ENCODE measurements around the gene REEP2.
A peak's percentile ranks its signal among the peaks of the same experiment; 100 is the strongest.
"Not testable (repeated sequence)": the region's sequence is repeated elsewhere in the genome, so short reads cannot be mapped to it uniquely, and the experiment has no call there.

The REEP2 gene

DNA sequence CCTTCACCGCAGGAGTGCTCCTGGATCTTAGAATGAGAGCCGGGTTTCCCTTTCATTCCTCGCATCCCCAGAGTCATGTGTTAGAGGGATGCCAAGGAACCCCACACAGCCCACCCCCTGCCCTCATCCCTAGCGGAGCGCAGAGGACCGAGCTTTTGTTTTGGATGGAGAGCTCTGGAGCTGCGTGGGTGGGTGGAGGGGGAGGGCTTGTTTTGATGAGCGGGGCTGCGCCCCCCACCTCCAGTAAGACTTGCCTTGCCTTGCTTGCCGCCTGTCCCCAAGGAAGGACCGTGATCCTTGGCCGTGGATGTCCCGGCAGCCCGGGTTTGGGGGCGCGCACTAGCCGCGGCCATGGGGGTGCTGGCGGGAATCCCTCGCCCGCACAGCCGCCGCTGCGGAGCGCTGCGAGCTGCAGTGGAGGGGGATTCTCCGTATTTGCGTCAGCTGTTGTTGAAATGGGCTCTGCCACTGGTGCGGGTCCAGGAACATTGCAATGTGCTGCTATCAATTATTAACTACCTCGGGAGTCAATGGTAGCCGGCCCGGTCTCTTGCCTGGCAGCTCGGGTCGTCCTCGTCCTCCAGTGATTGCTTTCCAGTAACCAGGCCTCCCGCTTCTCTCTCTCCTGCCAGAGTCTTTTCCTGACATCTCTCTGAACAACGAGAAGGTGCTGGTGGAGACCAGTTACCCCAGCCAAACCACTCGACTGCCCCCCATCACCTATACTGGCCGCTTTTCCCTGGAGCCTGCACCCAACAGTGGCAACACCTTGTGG lies 27.5 kb downstream of the REEP2 start:
- peak; percentile 65 for DNase-seq

GRCh38 chr5:138466900-138467710 lies 28.2 kb downstream of the REEP2 start:
- no peak for DNase-seq

DNA sequence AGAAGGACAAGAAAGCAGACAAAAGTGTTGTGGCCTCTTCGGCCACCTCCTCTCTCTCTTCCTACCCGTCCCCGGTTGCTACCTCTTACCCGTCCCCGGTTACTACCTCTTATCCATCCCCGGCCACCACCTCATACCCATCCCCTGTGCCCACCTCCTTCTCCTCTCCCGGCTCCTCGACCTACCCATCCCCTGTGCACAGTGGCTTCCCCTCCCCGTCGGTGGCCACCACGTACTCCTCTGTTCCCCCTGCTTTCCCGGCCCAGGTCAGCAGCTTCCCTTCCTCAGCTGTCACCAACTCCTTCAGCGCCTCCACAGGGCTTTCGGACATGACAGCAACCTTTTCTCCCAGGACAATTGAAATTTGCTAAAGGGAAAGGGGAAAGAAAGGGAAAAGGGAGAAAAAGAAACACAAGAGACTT lies 28.9 kb downstream of the REEP2 start:
- DNase-seq, result no peak

DNA sequence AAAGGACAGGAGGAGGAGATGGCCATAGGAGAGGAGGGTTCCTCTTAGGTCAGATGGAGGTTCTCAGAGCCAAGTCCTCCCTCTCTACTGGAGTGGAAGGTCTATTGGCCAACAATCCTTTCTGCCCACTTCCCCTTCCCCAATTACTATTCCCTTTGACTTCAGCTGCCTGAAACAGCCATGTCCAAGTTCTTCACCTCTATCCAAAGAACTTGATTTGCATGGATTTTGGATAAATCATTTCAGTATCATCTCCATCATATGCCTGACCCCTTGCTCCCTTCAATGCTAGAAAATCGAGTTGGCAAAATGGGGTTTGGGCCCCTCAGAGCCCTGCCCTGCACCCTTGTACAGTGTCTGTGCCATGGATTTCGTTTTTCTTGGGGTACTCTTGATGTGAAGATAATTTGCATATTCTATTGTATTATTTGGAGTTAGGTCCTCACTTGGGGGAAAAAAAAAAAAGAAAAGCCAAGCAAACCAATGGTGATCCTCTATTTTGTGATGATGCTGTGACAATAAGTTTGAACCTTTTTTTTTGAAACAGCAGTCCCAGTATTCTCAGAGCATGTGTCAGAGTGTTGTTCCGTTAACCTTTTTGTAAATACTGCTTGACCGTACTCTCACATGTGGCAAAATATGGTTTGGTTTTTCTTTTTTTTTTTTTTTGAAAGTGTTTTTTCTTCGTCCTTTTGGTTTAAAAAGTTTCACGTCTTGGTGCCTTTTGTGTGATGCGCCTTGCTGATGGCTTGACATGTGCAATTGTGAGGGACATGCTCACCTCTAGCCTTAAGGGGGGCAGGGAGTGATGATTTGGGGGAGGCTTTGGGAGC lies 29.5 kb downstream of the REEP2 start:
- no peak for DNase-seq

DNA sequence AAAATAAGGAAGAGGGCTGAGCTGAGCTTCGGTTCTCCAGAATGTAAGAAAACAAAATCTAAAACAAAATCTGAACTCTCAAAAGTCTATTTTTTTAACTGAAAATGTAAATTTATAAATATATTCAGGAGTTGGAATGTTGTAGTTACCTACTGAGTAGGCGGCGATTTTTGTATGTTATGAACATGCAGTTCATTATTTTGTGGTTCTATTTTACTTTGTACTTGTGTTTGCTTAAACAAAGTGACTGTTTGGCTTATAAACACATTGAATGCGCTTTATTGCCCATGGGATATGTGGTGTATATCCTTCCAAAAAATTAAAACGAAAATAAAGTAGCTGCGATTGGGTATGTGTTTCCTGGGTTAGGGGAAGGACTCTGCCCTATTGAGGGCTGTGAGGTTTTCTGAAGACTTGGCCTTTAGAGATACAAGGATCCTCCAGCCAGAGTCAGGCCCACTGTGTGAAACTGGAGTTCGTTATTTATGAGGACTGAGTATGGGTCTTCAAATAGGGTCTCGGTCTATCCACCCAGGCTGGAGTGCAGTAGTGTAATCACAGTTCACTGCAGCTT lies 30.2 kb downstream of the REEP2 start:
- DNase-seq, result no peak

- DNase-seq, result no peak
Observed at GRCh38 chr5:138469540-138470321, 30.9 kb downstream of the REEP2 start.

- no peak for DNase-seq
Observed at GRCh38 chr5:138470322-138471051, 31.6 kb downstream of the REEP2 start.

DNA sequence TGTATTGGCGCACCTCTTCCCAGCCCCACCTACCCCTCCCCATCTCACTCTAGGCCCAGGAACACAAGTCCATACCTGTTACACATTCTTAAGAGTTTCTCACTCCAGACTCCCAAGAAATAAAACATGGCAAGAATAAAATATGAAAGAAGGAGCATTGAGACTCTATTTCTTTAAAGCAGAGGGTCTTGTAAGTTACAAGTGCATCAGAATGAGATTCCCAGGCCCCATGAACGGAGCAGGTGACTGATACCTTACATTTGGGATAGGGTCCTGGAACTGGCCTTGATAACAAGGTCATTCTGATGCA lies 32.1 kb downstream of the REEP2 start:
- DNase-seq, result no peak

- no peak for DNase-seq
Observed at GRCh38 chr5:138472353-138472752, 33.5 kb downstream of the REEP2 start.

- DNase-seq, result not testable (repeated sequence)
Observed at GRCh38 chr5:138473151-138473550, 34.3 kb downstream of the REEP2 start.

GRCh38 chr5:138476918-138477317 lies 38.1 kb downstream of the REEP2 start:
- DNase-seq, result no peak

DNA sequence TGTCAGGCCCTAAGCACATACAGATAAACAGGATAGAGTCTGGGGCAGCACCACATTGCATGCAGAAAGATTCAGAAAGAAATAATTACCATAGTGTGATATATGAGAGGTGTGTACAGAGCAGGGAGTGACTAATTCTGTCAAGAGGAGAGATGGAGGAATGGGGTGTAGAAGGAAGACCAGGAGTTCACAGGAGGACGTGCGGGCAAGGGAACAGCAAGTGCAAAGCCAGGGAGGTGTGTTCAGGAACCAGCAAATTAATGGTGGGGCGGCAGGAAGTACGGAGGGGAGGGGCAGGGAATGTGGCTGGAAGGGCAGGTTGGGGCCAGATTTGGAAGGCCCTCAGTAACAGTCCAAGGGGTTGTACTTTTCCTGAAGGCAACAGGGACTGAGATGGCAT lies 43.8 kb downstream of the REEP2 start:
- DNase-seq, result no peak

DNA sequence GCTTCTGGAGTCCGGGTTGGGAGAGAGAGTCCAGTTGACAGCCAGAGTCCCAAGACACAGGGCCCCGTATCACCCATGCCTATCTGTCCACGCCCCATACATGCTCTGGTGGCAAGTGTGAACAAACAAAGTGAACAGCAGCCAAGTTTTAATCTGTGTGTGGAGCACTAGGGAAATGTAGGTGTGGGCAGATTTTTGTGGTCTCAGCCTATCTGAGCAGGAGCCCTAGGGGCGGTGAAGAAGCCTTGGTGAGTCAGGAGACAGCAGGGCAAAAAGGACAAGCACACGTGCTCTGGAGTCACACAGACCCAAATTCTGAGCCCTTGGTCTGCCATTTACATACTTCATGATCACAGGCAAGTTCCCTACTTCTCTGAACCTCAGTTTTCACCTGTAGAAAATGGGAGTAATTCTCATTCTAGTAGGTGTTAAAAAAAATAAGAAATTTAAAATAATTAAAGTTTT lies 49.7 kb downstream of the REEP2 start:
- no peak for DNase-seq

- no peak for DNase-seq
Observed at GRCh38 chr5:138489683-138490061, 50.8 kb downstream of the REEP2 start.

DNA sequence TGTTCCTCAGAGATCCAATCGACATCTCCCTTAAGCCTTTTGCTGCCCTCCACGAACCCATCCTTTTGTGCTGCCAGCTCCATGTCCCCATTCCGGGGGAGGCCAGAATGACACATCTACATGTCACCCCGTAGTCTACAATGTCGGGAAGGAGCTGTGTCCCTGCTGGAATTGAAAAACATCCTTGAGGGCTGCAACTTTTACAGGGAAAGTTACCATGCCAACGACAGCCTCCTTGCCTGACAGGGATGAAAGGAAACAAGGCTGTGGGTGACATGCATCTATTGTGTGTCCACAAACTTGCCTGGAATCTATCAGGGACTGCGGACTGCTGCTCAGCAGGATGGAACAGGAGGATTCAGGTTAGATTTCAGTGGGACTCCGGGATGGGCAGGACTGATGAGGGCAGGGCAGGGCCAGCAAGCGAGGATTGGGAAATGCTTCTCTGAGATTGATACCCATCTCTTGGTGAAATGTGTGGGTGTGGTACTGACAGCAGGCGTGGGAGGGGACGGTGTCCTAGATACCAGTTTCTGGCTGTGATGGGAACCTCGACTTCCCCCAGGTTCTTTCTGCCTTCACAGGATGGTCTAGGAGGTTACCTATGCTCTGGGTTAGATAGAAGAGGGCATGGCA lies 51.9 kb downstream of the REEP2 start:
- DNase-seq, result no peak

- DNase-seq, result no peak
Observed at GRCh38 chr5:138491284-138491648, 52.4 kb downstream of the REEP2 start.

DNA sequence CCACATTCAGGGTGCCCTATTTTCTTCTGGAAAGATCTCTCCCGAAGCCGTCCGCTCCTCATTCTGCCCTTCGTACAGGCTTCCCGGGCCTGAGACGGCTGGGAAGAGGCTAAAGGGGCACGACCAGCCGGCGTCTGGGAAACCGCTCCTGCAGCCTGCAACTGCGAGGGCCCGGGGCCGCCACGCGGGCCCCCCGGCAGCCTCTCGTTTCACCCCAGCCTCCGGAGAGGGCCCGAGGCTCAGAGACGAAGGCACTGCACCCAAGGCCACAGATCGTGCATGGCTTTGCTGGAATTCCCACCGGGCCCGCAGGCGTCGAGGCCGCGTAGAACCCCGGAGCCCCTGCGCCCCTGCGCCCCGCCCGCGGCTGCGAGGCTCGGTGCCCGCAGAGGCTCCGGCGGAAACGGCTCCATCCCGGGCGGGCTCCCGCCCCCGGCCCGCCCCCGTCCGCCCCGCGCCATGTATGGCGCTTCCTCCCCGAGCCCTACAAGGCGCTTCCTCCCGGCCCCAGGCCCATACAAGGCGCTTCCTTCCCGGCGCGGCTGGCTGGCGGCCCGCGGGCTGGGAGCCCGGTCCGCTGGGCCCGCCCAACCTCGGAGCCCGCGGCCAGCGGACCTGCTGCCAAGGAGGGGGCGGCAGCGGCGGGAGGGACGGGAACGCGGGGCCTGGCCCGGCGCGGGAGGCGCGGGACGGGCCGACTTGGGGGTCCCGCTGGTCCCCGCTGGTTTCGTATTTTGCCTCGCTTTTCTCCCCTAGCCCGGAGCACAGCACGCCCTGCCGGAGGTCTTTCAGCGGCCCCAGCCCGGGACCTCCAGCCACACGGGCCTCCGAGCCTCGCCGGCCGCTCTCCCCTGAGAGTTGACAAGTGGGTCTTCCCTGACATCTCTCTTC lies 53.1 kb downstream of the REEP2 start:
- DNase-seq, result peak; percentile 75

DNA sequence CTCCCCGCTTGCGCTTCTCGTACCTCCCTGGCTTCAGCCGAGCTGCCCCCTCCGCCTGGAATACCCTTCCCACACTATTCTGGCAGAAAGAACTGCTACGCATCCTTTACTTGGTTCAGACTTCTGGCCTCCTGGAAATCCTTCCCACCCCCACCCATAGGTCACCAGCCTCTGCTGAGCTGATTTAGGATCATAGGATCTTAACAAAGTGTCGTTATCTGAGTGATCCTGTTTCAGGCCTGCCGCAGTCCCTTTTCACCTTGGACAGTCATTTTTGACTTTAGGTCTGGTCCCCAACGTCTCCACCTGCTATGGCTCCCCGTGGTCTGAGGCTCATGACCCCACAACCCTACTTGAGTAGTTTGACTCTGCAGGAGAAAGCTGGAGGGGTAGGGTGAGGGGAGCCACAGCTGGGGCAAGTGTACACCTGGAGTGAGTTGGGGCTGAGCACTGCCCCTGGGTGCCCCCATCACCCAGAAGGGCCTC lies 53.7 kb downstream of the REEP2 start:
- DNase-seq, result no peak

DNA sequence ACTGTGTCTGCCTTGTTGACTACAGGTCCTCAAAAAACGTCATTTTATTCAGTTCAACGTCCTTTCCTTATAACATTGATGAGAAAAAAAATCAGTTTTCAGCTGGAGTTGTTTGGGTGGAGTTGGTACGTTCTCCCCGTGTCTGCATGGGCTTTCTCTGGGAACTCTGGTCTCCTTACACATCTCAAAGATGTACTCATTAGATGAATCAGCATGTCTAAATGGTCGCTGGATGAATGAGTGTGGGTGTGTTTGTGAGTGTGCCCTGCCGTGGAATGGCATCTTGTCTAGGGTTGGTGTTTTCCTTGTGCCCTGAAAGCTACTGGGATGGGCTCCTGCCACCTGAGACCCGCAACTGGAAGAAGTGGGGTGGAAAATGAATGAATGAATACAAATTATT lies 56.5 kb downstream of the REEP2 start:
- DNase-seq, result no peak

Measured in retina (tissue), 1 donor.